ENCODE results near the gene TVP23A.

GRCh38 chr16:10839279-10839666, 20.7 kb upstream of the TVP23A start:
- TF ChIP-seq CTCF (tag by site-specific recombination; IDR thresholded peaks at IDR 0.05): no peak
- TF ChIP-seq ZNF24 (tag by site-specific recombination; IDR thresholded peaks at IDR 0.05): no peak
- no peak for TF ChIP-seq ZNF501 (tag by site-specific recombination; IDR thresholded peaks at IDR 0.05)
- TF ChIP-seq ZNF48 (tag by site-specific recombination; IDR thresholded peaks at IDR 0.05): no peak
- no peak for TF ChIP-seq ZNF274 (IDR thresholded peaks at IDR 0.05; ENCODE audit: low read length)
- no peak for TF ChIP-seq ZNF274 (tag by site-specific recombination; IDR thresholded peaks at IDR 0.05; ENCODE audit: borderline replicate concordance)
- TF ChIP-seq, protein P1, sequence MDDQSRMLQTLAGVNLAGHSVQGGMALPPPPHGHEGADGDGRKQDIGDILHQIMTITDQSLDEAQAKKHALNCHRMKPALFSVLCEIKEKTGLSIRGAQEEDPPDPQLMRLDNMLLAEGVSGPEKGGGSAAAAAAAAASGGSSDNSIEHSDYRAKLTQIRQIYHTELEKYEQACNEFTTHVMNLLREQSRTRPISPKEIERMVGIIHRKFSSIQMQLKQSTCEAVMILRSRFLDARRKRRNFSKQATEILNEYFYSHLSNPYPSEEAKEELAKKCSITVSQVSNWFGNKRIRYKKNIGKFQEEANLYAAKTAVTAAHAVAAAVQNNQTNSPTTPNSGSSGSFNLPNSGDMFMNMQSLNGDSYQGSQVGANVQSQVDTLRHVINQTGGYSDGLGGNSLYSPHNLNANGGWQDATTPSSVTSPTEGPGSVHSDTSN (CRISPR knock-in tag; IDR thresholded peaks at IDR 0.05): no peak
- TF ChIP-seq ZBTB17 (tag by site-specific recombination; IDR thresholded peaks at IDR 0.05): no peak
- TF ChIP-seq ZNF311 (tag by site-specific recombination; IDR thresholded peaks at IDR 0.05; ENCODE audit: borderline replicate concordance): no peak

Data from HEK293 (cell line).